ENCODE results near the gene MEGF8.

The MEGF8 gene

DNA sequence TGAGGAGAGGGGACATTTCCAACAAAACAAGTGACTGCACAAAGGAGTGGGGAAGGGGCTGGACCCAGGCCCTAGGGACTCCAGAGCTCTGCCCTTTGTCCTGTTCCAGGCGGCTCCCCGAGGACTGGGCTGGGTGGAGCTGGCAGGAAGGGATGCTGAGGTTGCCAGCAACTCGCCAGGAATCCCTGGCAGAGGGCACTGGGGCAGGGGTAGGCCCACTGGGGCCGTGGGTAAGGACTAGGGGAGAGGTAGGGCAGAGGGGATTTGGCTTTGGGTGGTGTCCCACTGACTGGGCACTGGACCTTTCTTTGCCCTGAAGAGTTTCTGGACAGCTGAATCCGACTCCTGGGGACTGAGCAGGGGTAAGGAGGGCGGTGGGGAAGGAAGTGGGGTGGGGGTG is 93.9 kb downstream of the MEGF8 start:
- DNase-seq (ENCODE audit: low read depth in 2 of 2), result no peak

DNA sequence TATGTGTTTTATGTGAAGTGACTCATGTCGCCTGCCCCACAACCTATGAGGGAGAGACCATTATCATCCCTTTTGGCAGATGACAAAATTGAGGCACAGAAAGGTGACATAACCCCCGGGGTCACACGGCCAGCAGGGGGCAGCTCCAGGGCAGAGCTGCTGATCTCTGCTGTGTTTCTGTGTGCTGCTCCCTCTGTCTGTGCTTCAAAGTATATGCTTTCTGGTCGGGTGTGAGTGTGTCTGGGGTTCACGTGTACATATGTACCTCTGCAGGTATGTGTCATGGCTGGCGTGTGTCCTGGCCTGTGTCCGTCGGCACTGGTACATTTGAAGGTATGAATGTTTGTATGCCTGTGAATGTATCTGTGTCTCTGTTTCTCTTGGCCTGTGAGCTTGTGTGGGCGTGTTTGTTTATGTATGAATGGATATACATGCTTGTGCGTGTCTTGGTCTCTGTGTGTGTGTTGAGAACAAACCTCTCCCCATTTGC is 94.7 kb downstream of the MEGF8 start:
- peak; percentile 28 to 71 for DNase-seq (ENCODE audit: low read depth in 2 of 2)

DNA sequence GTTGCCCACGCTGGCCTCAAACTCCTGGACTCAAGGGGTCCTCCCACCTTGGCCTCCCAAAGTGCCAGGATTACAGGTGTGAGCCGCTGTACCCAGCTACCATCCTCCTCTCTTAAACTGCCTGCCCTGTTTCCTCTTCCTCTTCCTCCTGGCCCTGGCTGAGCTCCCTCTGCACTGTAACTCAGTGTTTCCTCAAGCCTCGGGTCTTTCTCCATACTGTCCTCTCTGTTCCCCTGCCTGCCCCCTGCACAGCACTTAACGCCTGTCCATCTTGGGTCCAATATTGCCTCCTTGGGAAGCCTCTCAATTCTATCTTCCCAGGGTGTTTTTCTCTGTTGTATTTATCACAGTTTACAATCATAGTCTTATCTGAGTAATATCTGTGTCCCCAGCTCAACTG is 95.7 kb downstream of the MEGF8 start:
- no peak for DNase-seq (ENCODE audit: low read depth in 2 of 2)

DNA sequence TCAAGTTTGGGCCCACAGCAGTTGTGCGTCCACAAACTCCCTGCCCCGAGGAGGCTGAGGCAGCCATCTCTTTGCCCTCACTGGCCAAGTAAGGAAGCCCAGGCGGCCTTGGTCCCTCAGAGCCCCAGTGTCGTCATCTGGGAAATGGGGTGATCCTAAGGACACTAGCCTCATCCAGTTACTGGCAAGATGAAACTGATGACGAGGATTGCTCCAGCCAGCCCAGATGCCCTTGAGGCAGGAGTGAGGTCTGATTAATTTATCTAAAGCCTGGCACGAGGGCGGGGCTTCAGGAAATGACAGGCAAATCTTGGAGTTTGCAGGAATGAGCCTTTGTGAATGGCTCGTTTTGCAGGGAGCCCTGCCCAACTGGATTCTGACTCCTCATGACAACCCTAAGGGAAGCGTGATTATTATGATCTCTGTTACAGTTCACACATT is 96.2 kb downstream of the MEGF8 start:
- no peak for DNase-seq (ENCODE audit: low read depth in 2 of 2)

DNA sequence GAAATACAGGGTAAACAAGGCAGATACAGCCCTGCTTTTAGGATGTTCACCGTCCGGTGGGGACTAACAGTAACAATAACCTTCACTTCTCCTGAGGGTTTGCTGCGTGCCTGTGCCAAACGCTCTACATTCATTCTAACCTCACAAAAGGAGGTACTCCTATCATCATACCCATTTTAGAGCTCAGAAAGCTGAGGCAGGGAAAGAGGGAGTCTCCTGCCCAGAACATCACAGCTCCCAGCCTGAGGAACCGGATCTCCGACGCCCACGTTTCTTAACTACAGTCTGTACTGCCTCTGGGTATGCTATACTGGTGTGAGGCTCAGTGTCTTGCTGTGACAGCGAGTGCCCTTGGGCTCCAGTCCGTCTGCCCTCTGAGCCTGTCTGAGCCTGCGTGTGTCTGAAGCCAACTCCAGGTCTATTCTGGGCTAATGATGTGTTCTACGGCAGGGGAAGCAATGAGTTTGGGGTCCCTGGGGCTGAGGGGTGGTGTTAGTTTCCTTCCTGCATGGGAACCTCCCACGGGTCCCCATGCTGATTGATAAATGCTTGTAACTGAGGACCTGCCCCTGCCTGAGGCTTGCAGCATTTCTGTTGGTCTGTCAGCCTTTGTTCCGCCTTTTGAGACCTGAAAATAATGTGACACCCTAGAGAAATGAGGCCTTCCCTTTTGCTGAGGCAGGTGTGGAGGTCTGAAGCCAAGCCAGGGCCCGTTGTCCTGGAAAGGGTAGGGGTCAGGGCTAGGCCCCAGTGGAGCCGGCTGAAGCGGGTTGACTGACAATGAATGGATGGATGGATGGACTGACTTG is 96.9 kb downstream of the MEGF8 start:
- no peak for DNase-seq (ENCODE audit: low read depth in 2 of 2)

DNA sequence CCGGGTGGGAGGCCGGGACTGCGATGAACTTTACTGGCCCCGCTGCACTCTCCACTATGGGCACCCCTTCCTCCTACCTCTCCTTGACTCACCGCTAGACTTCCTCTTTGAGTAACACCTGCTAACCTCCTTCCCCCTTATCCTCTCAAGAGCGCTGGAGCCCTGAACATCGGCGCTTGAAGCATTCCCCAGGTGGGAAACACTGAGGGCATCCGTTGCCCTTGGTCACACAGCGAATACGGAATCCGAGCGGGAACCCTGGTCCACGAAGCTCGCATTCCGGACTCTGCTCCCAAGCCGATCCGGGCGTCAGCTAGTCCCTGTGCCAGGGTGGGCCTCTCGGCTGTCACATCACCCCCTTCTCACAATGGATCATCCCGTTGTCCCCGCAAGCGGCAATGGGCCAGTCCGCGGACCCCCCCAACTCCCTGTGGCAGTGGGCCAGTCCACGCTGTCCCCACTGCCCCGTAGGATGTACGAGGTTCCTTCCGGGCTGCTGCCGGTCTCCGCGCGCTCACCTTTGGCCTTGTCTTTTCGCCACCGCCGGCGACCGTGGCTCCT is 97.5 kb downstream of the MEGF8 start:
- DNase-seq (ENCODE audit: low read depth in 2 of 2), result peak in 1 of 2 experiments; percentile 35

DNA sequence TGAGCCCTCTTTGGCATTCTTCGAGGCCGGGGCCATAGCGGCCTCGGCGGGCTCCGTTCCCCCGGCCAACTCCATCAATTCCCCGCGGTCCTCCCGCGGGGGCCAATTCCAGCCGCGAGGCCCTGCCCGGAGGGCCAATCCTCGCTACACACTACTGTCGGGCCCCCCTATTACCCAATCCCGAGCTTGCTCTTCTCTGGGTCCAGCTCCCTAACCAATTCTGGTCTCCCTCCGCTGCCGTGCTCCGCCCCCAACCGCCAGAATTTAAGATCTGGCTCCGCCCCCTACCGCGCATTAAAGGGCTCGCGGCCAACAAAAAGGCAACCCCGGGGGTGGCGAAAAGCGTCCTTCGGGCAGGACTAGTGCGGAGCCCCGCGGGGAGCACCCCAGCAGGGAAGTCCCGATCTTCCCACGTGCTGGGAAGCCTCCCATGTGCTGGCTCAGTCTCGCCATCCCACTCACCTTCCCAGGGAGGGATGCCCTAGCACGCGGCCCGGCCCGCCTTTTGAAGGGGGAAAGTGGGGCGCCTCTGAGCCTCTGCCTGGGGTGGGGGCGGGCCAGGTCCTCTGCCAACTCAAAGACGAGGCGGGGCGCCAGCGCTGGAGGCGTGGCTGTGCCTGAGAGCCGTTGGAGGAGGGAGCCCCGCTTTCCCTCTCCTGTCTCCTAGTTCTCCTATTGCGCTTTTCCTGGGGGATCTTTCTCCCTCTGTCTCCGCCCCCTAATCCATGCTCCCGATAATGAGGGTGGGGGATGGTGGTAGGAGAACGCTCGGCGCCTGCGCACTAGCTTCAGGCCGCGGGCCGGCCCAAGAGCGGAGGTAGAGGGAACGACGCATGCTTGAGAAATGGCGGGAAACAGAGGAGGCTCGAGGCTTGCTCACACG is 98.3 kb downstream of the MEGF8 start:
- DNase-seq (ENCODE audit: low read depth in 2 of 2), result peak; percentile 87 to 93

DNA sequence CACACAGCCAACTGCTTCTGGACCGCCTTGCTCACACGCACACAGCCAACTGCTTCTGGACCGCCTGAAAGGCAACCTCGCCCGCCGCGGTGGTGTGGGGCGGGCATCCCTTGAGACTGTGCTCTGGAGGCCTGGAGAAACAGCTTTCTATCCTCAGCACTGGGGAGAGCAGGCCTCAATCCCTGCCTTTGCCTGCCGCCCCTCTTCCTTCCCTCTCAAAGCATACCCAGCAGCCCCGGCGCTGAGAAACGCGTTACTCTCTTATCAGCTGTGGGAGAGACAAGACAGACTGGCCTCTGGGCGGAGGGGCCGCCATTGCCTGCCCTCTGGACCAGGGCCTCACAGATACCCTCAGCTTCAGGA is 98.9 kb downstream of the MEGF8 start:
- DNase-seq (ENCODE audit: low read depth in 2 of 2), result no peak

DNA sequence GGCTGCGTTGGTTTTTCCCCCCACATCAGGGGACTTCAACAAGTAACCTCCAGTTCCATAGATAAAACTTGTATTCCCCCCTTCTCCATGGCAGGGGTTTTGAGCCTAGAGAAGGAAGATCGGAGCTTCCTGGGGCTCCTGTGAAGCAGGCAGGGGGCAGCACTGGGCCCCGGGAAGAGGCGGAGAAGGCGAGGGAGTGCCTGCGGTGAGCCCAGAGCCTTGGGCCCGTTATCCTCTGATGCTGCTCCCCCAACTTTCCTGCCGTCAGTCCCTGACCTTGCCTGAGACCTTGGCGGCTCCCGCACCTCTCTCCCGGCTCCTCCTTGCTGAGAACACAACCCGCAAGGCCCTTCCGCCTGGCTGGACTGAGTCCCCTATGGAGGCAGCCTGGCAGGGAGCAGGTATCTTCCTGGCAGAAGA is 99.3 kb downstream of the MEGF8 start:
- DNase-seq (ENCODE audit: low read depth in 2 of 2), result no peak

DNA sequence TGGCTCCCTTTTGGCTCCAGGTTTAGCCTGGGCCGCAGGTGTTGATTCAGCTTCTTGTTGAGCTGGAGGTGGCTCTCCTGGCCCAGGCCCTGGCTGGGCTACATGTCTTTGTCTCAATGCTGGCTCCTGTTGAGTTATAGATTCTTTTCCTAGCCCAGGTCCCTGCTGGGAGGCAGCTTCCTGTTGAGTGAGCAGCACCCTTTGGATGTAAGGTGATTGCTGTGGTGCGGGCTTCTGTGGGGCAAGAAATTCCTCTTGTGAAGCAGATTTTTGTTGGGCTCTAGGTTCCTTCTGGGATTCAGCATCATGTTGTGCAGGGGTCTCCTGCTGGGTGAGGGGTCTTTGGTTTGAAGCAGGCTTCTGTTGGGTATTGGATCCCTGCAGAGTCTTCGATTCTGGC is 101.2 kb downstream of the MEGF8 start:
- DNase-seq (ENCODE audit: low read depth in 2 of 2), result no peak

DNA sequence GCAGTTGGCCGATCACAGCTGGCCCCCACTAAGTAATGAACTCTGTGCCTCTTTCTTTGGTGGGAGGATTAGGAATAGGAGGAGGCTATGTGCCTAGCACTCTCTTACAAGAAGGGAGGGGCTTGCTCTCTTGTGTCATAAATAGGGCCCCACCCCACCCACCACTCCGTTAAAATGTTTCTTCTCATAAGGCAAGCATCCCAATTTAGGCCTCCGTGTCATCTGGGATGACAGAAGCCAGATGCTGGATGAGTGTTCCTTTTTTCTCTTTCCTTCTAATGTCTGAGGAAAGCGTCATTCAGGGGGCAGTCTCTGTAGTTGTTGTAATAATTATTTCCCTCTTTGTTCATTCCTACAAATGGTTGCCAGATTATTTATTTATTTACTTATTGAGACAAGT is 101.9 kb downstream of the MEGF8 start, which contains the start of gene LIPE:
LIPE (minus strand) TSS at position 76 of the 400 bp plus-strand sequence. CDS start 239 bp downstream, outside the sequence.
- DNase-seq (ENCODE audit: low read depth in 2 of 2), result no peak
